OCI-LY7 (cell line): ENCODE data around the gene NID2.

Source experiments
- EZH2phosphoT487 ChIP-seq: fragments of 200-600 bp; sonication (generic); IDR thresholded peaks from 2 replicates; pipeline ENCODE4 v1.6.1; 2018; ENCODE audit warnings: low read depth, borderline replicate concordance, mild to moderate bottlenecking, mixed run types, antibody characterized with exemption, low read length, moderate library complexity, mixed read lengths
- TF ChIP-seq, protein P1 (sequence below): fragments of 200-600 bp; sonication (generic); conservative IDR thresholded peaks from 2 replicates; pipeline ENCODE4 v1.5.1; 2014; ENCODE audit warnings: mild to moderate bottlenecking, antibody characterized with exemption, low read length, moderate library complexity, mixed read lengths

DNA sequence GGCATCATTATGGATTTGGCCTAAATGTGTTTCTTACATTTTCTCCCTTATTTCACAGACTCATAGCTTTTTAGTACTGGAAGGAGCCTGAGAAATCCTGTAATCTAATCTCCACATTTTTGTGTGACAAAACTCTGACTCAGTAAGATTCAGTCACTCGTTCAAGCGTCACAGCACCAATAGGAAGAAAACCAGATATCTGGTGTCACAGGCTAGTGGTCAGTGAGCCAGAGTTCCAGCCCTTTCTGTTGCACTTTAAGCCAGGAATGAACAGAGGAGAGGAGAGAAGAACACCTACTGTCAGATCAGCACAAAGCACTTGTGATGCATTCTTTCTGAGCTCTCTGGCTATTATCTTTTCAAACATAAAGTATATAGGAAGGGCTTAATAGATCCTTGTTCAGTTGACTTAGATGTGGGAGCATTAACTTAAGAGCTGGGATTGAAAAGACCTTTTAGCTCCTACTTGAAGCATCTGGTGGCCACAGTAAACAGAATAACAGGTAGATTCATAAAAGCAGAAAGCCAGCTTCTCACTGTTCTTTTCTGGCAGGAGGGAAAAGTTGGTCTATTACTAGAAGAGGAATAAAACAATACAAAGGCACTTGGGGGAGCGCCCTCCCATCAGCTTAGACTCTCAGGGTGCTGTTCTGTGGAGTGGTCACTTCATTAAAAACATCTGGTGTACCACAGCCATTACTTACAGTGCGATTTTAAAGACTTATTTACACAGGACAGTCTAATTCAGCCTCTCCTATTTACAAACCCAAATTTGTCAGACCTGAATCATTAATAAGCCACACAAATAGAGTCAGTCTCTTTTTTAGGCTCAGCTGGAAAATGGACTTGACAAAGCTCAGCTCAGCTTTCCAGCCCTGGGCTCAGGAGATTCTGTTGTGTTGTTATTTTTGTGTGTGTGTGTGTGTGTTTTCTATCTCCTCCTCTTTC lies 12.2 kb upstream of the NID2 start:
- TF ChIP-seq, protein P1, sequence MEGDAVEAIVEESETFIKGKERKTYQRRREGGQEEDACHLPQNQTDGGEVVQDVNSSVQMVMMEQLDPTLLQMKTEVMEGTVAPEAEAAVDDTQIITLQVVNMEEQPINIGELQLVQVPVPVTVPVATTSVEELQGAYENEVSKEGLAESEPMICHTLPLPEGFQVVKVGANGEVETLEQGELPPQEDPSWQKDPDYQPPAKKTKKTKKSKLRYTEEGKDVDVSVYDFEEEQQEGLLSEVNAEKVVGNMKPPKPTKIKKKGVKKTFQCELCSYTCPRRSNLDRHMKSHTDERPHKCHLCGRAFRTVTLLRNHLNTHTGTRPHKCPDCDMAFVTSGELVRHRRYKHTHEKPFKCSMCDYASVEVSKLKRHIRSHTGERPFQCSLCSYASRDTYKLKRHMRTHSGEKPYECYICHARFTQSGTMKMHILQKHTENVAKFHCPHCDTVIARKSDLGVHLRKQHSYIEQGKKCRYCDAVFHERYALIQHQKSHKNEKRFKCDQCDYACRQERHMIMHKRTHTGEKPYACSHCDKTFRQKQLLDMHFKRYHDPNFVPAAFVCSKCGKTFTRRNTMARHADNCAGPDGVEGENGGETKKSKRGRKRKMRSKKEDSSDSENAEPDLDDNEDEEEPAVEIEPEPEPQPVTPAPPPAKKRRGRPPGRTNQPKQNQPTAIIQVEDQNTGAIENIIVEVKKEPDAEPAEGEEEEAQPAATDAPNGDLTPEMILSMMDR, result no peak
- TF ChIP-seq EZH2phosphoT487, result no peak
